IMR-90 (cell line): ENCODE data around the gene FAM181B. TPM values are rescaled to one million over a fixed set of nuclear protein-coding genes. Genes with fewer than 3 reads are reported as not detected.

Source experiments
- ATAC-seq: fragments of 200-7000 bp; cut with Tn5 transposase; 2 replicates; pipeline ENCODE4 v1.9.1; 2020; ENCODE audit warnings: low read depth, mild to moderate bottlenecking, moderate library complexity
- BruUV-seq: library from RNA; stranded (reverse); fragments of 400-500 nt; replicated peaks from 2 replicates; lab custom pipeline; 2021; lab: Mats Ljungman, UMichigan
- CTCF ChIA-PET: fragments of 300-600 bp; formaldehyde crosslinking; extraction: SDS; loops from one replicate; lab custom pipeline; 2021; ENCODE audit warnings: antibody characterized with exemption; lab: Yijun Ruan, JAX
- POLR2A ChIA-PET: fragments of 300-600 bp; sonication (Branson Sonifier 250); formaldehyde crosslinking; loops from one replicate; lab custom pipeline; 2022; ENCODE audit warnings: antibody characterized with exemption; ENCODE audit not compliant: unreplicated experiment; lab: Charles Lee
- DNase-seq: peaks from one replicate; pipeline ENCODE4 v3.0.0; 2013
- H2AFZ ChIP-seq: replicated peaks from 2 replicates; pipeline ENCODE3; 2013; ENCODE audit warnings: low read length, mild to moderate bottlenecking; ENCODE audit not compliant: poor library complexity
- H2AK5ac ChIP-seq: 2 replicates; pipeline ENCODE4 v1.6.1; 2013; ENCODE audit warnings: low read depth, low read length, inconsistent platforms
- H2AK9ac ChIP-seq: replicated peaks from 2 replicates; pipeline ENCODE3; 2013; ENCODE audit warnings: mild to moderate bottlenecking, low read depth, low read length, moderate library complexity; ENCODE audit not compliant: poor library complexity
- H2BK120ac ChIP-seq: 2 replicates; pipeline ENCODE4 v1.6.1; 2013; ENCODE audit warnings: low read depth, low read length, inconsistent platforms
- H2BK15ac ChIP-seq: 3 replicates; pipeline ENCODE4 v1.6.1; 2013; ENCODE audit warnings: low read depth, low read length, inconsistent platforms
- H2BK20ac ChIP-seq: 2 replicates; pipeline ENCODE4 v1.6.1; 2013; ENCODE audit warnings: low read depth, mild to moderate bottlenecking, inconsistent platforms, low read length, moderate library complexity
- H2BK5ac ChIP-seq: 2 replicates; pipeline ENCODE4 v1.6.1; 2013; ENCODE audit warnings: mild to moderate bottlenecking, low read depth, low read length, inconsistent platforms; ENCODE audit not compliant: poor library complexity, severe bottlenecking
- H3K14ac ChIP-seq: replicated peaks from 2 replicates; pipeline ENCODE4 v1.6.1; 2013; ENCODE audit warnings: low read depth, low read length, inconsistent platforms
- H3K18ac ChIP-seq: 2 replicates; pipeline ENCODE4 v1.6.1; 2013; ENCODE audit warnings: low read depth, low read length, control low read depth
- H3K23ac ChIP-seq: 2 replicates; pipeline ENCODE4 v1.6.1; 2013; ENCODE audit warnings: low read depth, low read length, inconsistent platforms
- H3K27ac ChIP-seq: 2 replicates; pipeline ENCODE4 v1.5.1; 2013; ENCODE audit warnings: mild to moderate bottlenecking, control low read depth, low read length; ENCODE audit not compliant: insufficient read depth
- H3K27me3 ChIP-seq: 2 replicates; pipeline ENCODE4 v1.6.1; 2013; ENCODE audit warnings: low read length; ENCODE audit not compliant: control insufficient read depth, insufficient read depth
- H3K36me3 ChIP-seq: 2 replicates; pipeline ENCODE4 v1.6.1; 2013; ENCODE audit warnings: low read length, mixed read lengths; ENCODE audit not compliant: control insufficient read depth, insufficient read depth
- H3K4ac ChIP-seq: 2 replicates; pipeline ENCODE4 v1.6.1; 2013; ENCODE audit warnings: low read depth, low read length, inconsistent platforms
- H3K4me1 ChIP-seq: 2 replicates; pipeline ENCODE4 v1.6.1; 2013; ENCODE audit warnings: low read length, mixed read lengths; ENCODE audit not compliant: control insufficient read depth, insufficient read depth
- H3K4me2 ChIP-seq: 2 replicates; pipeline ENCODE4 v1.6.1; 2013; ENCODE audit warnings: low read depth, mild to moderate bottlenecking, control low read depth, low read length, moderate library complexity
- H3K4me3 ChIP-seq: 2 replicates; pipeline ENCODE4 v1.5.1; 2013; ENCODE audit warnings: low read depth, mild to moderate bottlenecking, control low read depth, low read length, moderate library complexity; ENCODE audit not compliant: insufficient read depth
- H3K56ac ChIP-seq: 2 replicates; pipeline ENCODE4 v1.6.1; 2013; ENCODE audit warnings: low read length, inconsistent platforms; ENCODE audit not compliant: insufficient read depth; ENCODE audit errors: extremely low read depth
- H3K79me1 ChIP-seq, 2 experiments: 2 replicates each; pipeline ENCODE4 v1.6.1; 2013; ENCODE audit warnings: low read length in 2 of 2, inconsistent platforms in 1 of 2, low read depth in 1 of 2
- H3K9ac ChIP-seq: 2 replicates; pipeline ENCODE4 v1.6.1; 2013; ENCODE audit warnings: low read depth, low read length, control low read depth
- H3K9me1 ChIP-seq: 2 replicates; pipeline ENCODE4 v1.6.1; 2013; ENCODE audit warnings: low read length, inconsistent platforms; ENCODE audit not compliant: insufficient read depth
- H3K9me3 ChIP-seq: 2 replicates; pipeline ENCODE4 v1.6.1; 2013; ENCODE audit warnings: low read length; ENCODE audit not compliant: control insufficient read depth, insufficient read depth
- H4K20me1 ChIP-seq: 2 replicates; pipeline ENCODE4 v1.6.1; 2013; ENCODE audit warnings: low read length, inconsistent platforms; ENCODE audit not compliant: insufficient read depth
- H4K5ac ChIP-seq: 2 replicates; pipeline ENCODE4 v1.6.1; 2013; ENCODE audit warnings: mild to moderate bottlenecking, low read depth, low read length, control low read depth
- H4K8ac ChIP-seq, 2 experiments: 2 replicates each; pipeline ENCODE4 v1.6.1; 2013; ENCODE audit warnings: low read depth in 2 of 2, low read length in 2 of 2, control low read depth in 1 of 2, inconsistent platforms in 1 of 2
- H4K91ac ChIP-seq: 2 replicates; pipeline ENCODE4 v1.6.1; 2013; ENCODE audit warnings: low read depth, low read length, inconsistent platforms; ENCODE audit not compliant: insufficient read depth
- BHLHE40 ChIP-seq: fragments of 150-350 bp; IDR thresholded peaks from 2 replicates; pipeline ENCODE4 v1.6.1; 2016; ENCODE audit warnings: mild to moderate bottlenecking, low read depth, low read length
- CEBPB ChIP-seq: IDR thresholded peaks from 2 replicates; pipeline ENCODE4 v1.6.1; 2012; ENCODE audit warnings: low read depth, low read length, improper control_type of control experiment
- CHD1 ChIP-seq: IDR thresholded peaks from 2 replicates; pipeline ENCODE4 v1.6.1; 2012; ENCODE audit warnings: low read depth, low read length, improper control_type of control experiment
- FOS ChIP-seq: fragments of 150-350 bp; IDR thresholded peaks from 2 replicates; pipeline ENCODE4 v1.6.1; 2016; ENCODE audit warnings: low read depth, low read length
- MAFK ChIP-seq: IDR thresholded peaks from 2 replicates; pipeline ENCODE4 v1.6.1; 2012; ENCODE audit warnings: low read depth, low read length, improper control_type of control experiment
- MAZ ChIP-seq: IDR thresholded peaks from 2 replicates; pipeline ENCODE4 v1.6.1; 2012; ENCODE audit warnings: low read depth, mild to moderate bottlenecking, low read length, improper control_type of control experiment, moderate library complexity, borderline replicate concordance
- MXI1 ChIP-seq: IDR thresholded peaks from 2 replicates; pipeline ENCODE4 v1.6.1; 2012; ENCODE audit warnings: low read depth, mild to moderate bottlenecking, low read length, moderate library complexity, borderline replicate concordance
- NFE2L2 ChIP-seq: fragments of 150-350 bp; IDR thresholded peaks from 2 replicates; pipeline ENCODE4 v1.6.1; 2016; ENCODE audit warnings: low read depth, mild to moderate bottlenecking, low read length
- POLR2A ChIP-seq: IDR thresholded peaks from 2 replicates; pipeline ENCODE4 v1.6.1; 2012; ENCODE audit warnings: mild to moderate bottlenecking, low read depth, low read length
- RAD21 ChIP-seq: IDR thresholded peaks from 2 replicates; pipeline ENCODE4 v1.6.1; 2012; ENCODE audit warnings: low read length, improper control_type of control experiment
- RCOR1 ChIP-seq: IDR thresholded peaks from 2 replicates; pipeline ENCODE4 v1.6.1; 2012; ENCODE audit warnings: mild to moderate bottlenecking, low read length, improper control_type of control experiment; ENCODE audit not compliant: insufficient replicate concordance
- RFX5 ChIP-seq: IDR thresholded peaks from 2 replicates; pipeline ENCODE4 v1.8.0; 2012; ENCODE audit warnings: low read depth, mild to moderate bottlenecking, low read length, moderate library complexity
- SMC3 ChIP-seq: fragments of 150-350 bp; IDR thresholded peaks from 2 replicates; pipeline ENCODE4 v1.6.1; 2016; ENCODE audit warnings: low read depth, mild to moderate bottlenecking, antibody characterized with exemption, low read length, moderate library complexity
- WGBS, 2 experiments: methylation state at CpG; one replicate each; pipeline versions ENCODE4 v1.1.5 to v1.1.7; 2013; ENCODE audit warnings: missing lambda C conversion rate in 2 of 2; ENCODE audit not compliant: insufficient read length in 1 of 2; ENCODE audit errors: extremely low coverage in 2 of 2; 5-methylcytosine and 5-hydroxymethylcytosine counted together
- dilution Hi-C: fragments of 300-500 bp; cut with HindIII; formaldehyde crosslinking; loops from one replicate; pipeline ENCODE4 v1.14.3; 2018; ENCODE audit warnings: low sequenced_read_pairs; ENCODE audit not compliant: unreplicated experiment
- in situ Hi-C: fragments of 300-500 bp; cut with MboI; formaldehyde crosslinking; loops from 3 replicates; pipeline ENCODE4 v1.14.3; 2019; ENCODE audit warnings: low sequenced_read_pairs, inconsistent platforms, mixed read lengths
- intact Hi-C: fragments of 100-400 bp; cut with micrococcal nuclease; formaldehyde crosslinking; loops from 2 replicates; pipeline ENCODE4 v1.10.0; 2022
- polyA plus RNA-seq, 3 experiments: library from polyadenylated mRNA; depleted of rRNA; stranded (reverse); fragments of >200 nt; gene quantifications; 2 replicates each; pipeline ENCODE4 v1.2.3, GENCODE V29; 2012; ENCODE audit warnings: low replicate concordance in 1 of 3
- total RNA-seq: library from RNA; depleted of rRNA; stranded (reverse); fragments of >200 nt; gene quantifications from 2 replicates; pipeline ENCODE4 v1.2.3, GENCODE V29; 2012
- TF ChIP-seq, protein P1 (sequence below): conservative IDR thresholded peaks from 2 replicates; pipeline ENCODE4 v1.5.1; 2012; ENCODE audit warnings: mild to moderate bottlenecking, low read depth, low read length, improper control_type of control experiment
- TF ChIP-seq, protein P2 (sequence below): fragments of 150-350 bp; IDR thresholded peaks from 2 replicates; pipeline ENCODE4 v1.6.1; 2016; ENCODE audit warnings: low read depth, mild to moderate bottlenecking, low read length, moderate library complexity, borderline replicate concordance
- TF ChIP-seq, protein P3 (sequence below): fragments of 150-350 bp; IDR thresholded peaks from 2 replicates; pipeline ENCODE4 v1.6.1; 2017; ENCODE audit warnings: mild to moderate bottlenecking, antibody characterized with exemption, low read length, low read depth

FAM181B gene
- total and polyA plus RNA-seq, 2 of the 4 experiments (the other 2 are of a cell fraction): not detected

GRCh38 chr11:82747471-82747870, 13.8 kb upstream of the FAM181B start:
- no TSS peak for BruUV-seq
- Histone ChIP-seq H3K9me1 (no peaks in the 10 kb centered on the region), H3K36me3 (no peaks in the 10 kb centered on the region), H3K18ac (no peak overlapping the region), H2AK9ac (no peak overlapping the region), H3K4me2 (no peak overlapping the region), H2BK120ac (no peak overlapping the region), H3K79me1 (no peaks in the 10 kb centered on the region), H3K56ac (no peak overlapping the region), H3K14ac (no peak overlapping the region), H3K27me3 (peaks cover 2% of the 10 kb centered on the region; the same call in 1 of the 2 replicates), H3K4me3 (no peak overlapping the region), H2BK15ac (no peak overlapping the region), H4K5ac (no peak overlapping the region), H3K27ac (no peak overlapping the region), H2AK5ac (no peak overlapping the region), H3K9me3 (no peaks in the 10 kb centered on the region), H3K23ac (no peak overlapping the region), H4K8ac (no peak overlapping the region), H3K4ac (no peak overlapping the region), H3K9ac (no peak overlapping the region), H4K20me1 (no peaks in the 10 kb centered on the region), H4K91ac (no peak overlapping the region), H2BK5ac (no peak overlapping the region), H3K4me1 (no peaks in the 10 kb centered on the region), H2BK20ac (no peak overlapping the region), H2AFZ (no peak overlapping the region)
- CTCF ChIA-PET: no interaction called here
- POLR2A ChIA-PET: no interaction called here
- no CpG with 5 or more reads among the region's 8 CpGs for WGBS, 2 experiments
- DNase-seq: no peak
- in situ Hi-C loops: no loop called here
- no peak for ATAC-seq
- TF ChIP-seq CHD1 (no peak), RCOR1 (no peak), RFX5 (no peak), POLR2A (no peak), CEBPB (no peak), RAD21 (no peak), NFE2L2 (no peak), SMC3 (no peak), FOS (no peak), BHLHE40 (no peak), MXI1 (no peak), MAZ (no peak), MAFK (no peak)
- TF ChIP-seq, protein P1, sequence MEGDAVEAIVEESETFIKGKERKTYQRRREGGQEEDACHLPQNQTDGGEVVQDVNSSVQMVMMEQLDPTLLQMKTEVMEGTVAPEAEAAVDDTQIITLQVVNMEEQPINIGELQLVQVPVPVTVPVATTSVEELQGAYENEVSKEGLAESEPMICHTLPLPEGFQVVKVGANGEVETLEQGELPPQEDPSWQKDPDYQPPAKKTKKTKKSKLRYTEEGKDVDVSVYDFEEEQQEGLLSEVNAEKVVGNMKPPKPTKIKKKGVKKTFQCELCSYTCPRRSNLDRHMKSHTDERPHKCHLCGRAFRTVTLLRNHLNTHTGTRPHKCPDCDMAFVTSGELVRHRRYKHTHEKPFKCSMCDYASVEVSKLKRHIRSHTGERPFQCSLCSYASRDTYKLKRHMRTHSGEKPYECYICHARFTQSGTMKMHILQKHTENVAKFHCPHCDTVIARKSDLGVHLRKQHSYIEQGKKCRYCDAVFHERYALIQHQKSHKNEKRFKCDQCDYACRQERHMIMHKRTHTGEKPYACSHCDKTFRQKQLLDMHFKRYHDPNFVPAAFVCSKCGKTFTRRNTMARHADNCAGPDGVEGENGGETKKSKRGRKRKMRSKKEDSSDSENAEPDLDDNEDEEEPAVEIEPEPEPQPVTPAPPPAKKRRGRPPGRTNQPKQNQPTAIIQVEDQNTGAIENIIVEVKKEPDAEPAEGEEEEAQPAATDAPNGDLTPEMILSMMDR: no peak
- TF ChIP-seq, protein P2, sequence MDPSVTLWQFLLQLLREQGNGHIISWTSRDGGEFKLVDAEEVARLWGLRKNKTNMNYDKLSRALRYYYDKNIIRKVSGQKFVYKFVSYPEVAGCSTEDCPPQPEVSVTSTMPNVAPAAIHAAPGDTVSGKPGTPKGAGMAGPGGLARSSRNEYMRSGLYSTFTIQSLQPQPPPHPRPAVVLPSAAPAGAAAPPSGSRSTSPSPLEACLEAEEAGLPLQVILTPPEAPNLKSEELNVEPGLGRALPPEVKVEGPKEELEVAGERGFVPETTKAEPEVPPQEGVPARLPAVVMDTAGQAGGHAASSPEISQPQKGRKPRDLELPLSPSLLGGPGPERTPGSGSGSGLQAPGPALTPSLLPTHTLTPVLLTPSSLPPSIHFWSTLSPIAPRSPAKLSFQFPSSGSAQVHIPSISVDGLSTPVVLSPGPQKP: no peak
- TF ChIP-seq, protein P3, sequence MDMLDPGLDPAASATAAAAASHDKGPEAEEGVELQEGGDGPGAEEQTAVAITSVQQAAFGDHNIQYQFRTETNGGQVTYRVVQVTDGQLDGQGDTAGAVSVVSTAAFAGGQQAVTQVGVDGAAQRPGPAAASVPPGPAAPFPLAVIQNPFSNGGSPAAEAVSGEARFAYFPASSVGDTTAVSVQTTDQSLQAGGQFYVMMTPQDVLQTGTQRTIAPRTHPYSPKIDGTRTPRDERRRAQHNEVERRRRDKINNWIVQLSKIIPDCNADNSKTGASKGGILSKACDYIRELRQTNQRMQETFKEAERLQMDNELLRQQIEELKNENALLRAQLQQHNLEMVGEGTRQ: no peak
- dilution Hi-C loops: no loop called here
- intact Hi-C loops: no loop called here
